K562 (cell line): ENCODE measurements around the gene PTPN18. TPM values are rescaled to one million over a fixed set of nuclear protein-coding genes. Genes with fewer than 3 reads are reported as not detected.
A peak's percentile ranks its signal among the peaks of the same experiment; 100 is the strongest.

Source experiments
- ARID1B ChIP-seq: fragments of 450-650 bp; IDR thresholded peaks from 2 replicates; pipeline ENCODE4 v1.6.1; 2016; ENCODE audit warnings: antibody characterized with exemption, mild to moderate bottlenecking, inconsistent platforms
- ARNT ChIP-seq, 2 experiments: fragments of 450-650 bp; IDR thresholded peaks; 2 replicates each; pipeline ENCODE4 v1.6.1; 2016; ENCODE audit warnings: mild to moderate bottlenecking in 1 of 2
- BHLHE40 ChIP-seq: IDR thresholded peaks from 2 replicates; pipeline ENCODE4 v1.6.1; 2011; ENCODE audit warnings: low read length, improper control_type of control experiment
- CBFA2T3 ChIP-seq: fragments of 450-650 bp; IDR thresholded peaks from 2 replicates; pipeline ENCODE4 v1.6.1; 2017
- CBX1 ChIP-seq: sonication (generic); IDR thresholded peaks from 2 replicates; pipeline ENCODE4 v1.6.1; 2016; ENCODE audit warnings: antibody characterized with exemption, low read depth, mild to moderate bottlenecking
- CEBPB ChIP-seq: fragments of 450-650 bp; IDR thresholded peaks from 2 replicates; pipeline ENCODE4 v1.6.1; 2016; ENCODE audit warnings: missing genetic modification characterization, missing compliant biosample characterization
- CEBPG ChIP-seq, 3 experiments: fragments of 200-800 bp in 1 of 3; sonication (Bioruptor generic) in 1 of 3; sonication (generic) in 1 of 3; formaldehyde crosslinking in 1 of 3; IDR thresholded peaks in 2 of 3; conservative IDR thresholded peaks in 1 of 3; 2 replicates each; pipeline versions ENCODE4 v1.6.1 to v1.8.0; 2016 to 2022; ENCODE audit warnings: missing compliant biosample characterization in 2 of 3, missing genetic modification characterization in 2 of 3, mild to moderate bottlenecking in 1 of 3, missing genetic modification reagents in 1 of 3
- CHD4 ChIP-seq: fragments of 200-600 bp; sonication (generic); IDR thresholded peaks from 3 replicates; pipeline ENCODE4 v1.6.1; 2012; ENCODE audit warnings: low read depth, mild to moderate bottlenecking, mixed read lengths, low read length, inconsistent platforms; ENCODE audit not compliant: insufficient read depth, insufficient replicate concordance, poor library complexity, severe bottlenecking
- CXXC5 ChIP-seq: fragments of 250-450 bp; sonication (Bioruptor Pico); IDR thresholded peaks from 2 replicates; pipeline ENCODE4 v1.8.0; 2022; ENCODE audit warnings: inconsistent platforms, mild to moderate bottlenecking, moderate library complexity
- DACH1 ChIP-seq: fragments of 450-650 bp; IDR thresholded peaks from 2 replicates; pipeline ENCODE4 v1.6.1; 2018; ENCODE audit not compliant: partially characterized antibody
- DIDO1 ChIP-seq: fragments of 450-650 bp; IDR thresholded peaks from 2 replicates; pipeline ENCODE4 v1.6.1; 2016; ENCODE audit warnings: low read depth, missing biosample characterization, missing genetic modification characterization
- ESRRB ChIP-seq: fragments of 250-450 bp; sonication (Bioruptor Pico); IDR thresholded peaks from 2 replicates; pipeline ENCODE4 v1.5.0; 2020; ENCODE audit warnings: mild to moderate bottlenecking, moderate library complexity, borderline replicate concordance
- JUN ChIP-seq, 2 experiments: sonication (generic) in 1 of 2; formaldehyde crosslinking in 1 of 2; IDR thresholded peaks; 2 replicates each; pipeline versions ENCODE4 v1.6.1 to v1.8.0; 2012 to 2022; ENCODE audit warnings: borderline replicate concordance in 2 of 2, mild to moderate bottlenecking in 2 of 2, improper control_type of control experiment in 1 of 2, low read depth in 1 of 2, low read length in 1 of 2, missing genetic modification reagents in 1 of 2
- PHF20 ChIP-seq: fragments of 450-650 bp; IDR thresholded peaks from 2 replicates; pipeline ENCODE4 v1.6.1; 2018; ENCODE audit not compliant: partially characterized antibody
- PTTG1 ChIP-seq: fragments of 450-650 bp; IDR thresholded peaks from 2 replicates; pipeline ENCODE4 v1.6.1; 2016; ENCODE audit warnings: low read depth, mild to moderate bottlenecking, missing genetic modification characterization, missing compliant biosample characterization
- RFX7 ChIP-seq: fragments of 250-450 bp; sonication (Bioruptor Pico); IDR thresholded peaks from 2 replicates; pipeline ENCODE4 v1.5.1; 2021; ENCODE audit warnings: mild to moderate bottlenecking
- SAFB2 ChIP-seq: fragments of 200-400 bp; formaldehyde crosslinking; IDR thresholded peaks from 2 replicates; pipeline ENCODE4 v1.6.1; 2018; ENCODE audit warnings: borderline replicate concordance, low read length, low read depth, moderate library complexity; ENCODE audit not compliant: severe bottlenecking
- SMAD1 ChIP-seq: fragments of 150-350 bp; IDR thresholded peaks from 2 replicates; pipeline ENCODE4 v1.6.1; 2014; ENCODE audit warnings: low read length, low read depth; ENCODE audit not compliant: partially characterized antibody
- SMARCC2 ChIP-seq: fragments of 450-650 bp; IDR thresholded peaks from 2 replicates; pipeline ENCODE4 v1.6.1; 2017; ENCODE audit warnings: antibody characterized with exemption, moderate library complexity, mild to moderate bottlenecking, low read depth
- TBL1XR1 ChIP-seq, 2 experiments: IDR thresholded peaks; 2 replicates each; pipeline ENCODE4 v1.6.1; 2012; ENCODE audit warnings: improper control_type of control experiment in 2 of 2, low read length in 2 of 2, mild to moderate bottlenecking in 1 of 2
- YBX1 ChIP-seq: fragments of 450-650 bp; IDR thresholded peaks from 2 replicates; pipeline ENCODE4 v1.7.1; 2016; ENCODE audit warnings: mild to moderate bottlenecking
- ZNF174 ChIP-seq: fragments of 250-450 bp; sonication (Bioruptor Pico); IDR thresholded peaks from 2 replicates; pipeline ENCODE4 v1.4.0; 2020; ENCODE audit warnings: mild to moderate bottlenecking
- ZNF311 ChIP-seq: fragments of 250-450 bp; sonication (Bioruptor Pico); IDR thresholded peaks from 2 replicates; pipeline ENCODE4 v1.4.0; 2020; ENCODE audit warnings: mild to moderate bottlenecking, moderate library complexity
- ZNF436 ChIP-seq: fragments of 250-450, 450-650 bp; sonication (Bioruptor Pico); formaldehyde crosslinking; IDR thresholded peaks from 2 replicates; pipeline ENCODE4 v1.7.0; 2020; ENCODE audit warnings: mild to moderate bottlenecking
- polyA plus RNA-seq, 8 experiments: library from polyadenylated mRNA; depleted of rRNA in 4 of 8; stranded (reverse) in 5 of 8; unstranded in 3 of 8; fragments of >200 nt; fragmentation: Nextera tagmentation in 2 of 8; fragmentation: Illumina TruSeq in 1 of 8; extraction: Ambion mirVana in 2 of 8; extraction: Trizol in 1 of 8; gene quantifications; 2 replicates each; pipeline versions ENCODE4 v1.2.1 to v1.2.3, GENCODE V29; 2011 to 2014; ENCODE audit warnings: inconsistent platforms in 1 of 8, missing spikeins in 1 of 8
- total RNA-seq, 7 experiments: library from RNA; depleted of rRNA in 6 of 7; stranded (reverse); fragments of >200 nt in 6 of 7; fragmentation: Illumina TruSeq in 2 of 7; extraction: Trizol in 2 of 7; gene quantifications; 2 replicates each; pipeline versions ENCODE4 v1.2.1 to v1.2.3, GENCODE V29; 2011 to 2021; ENCODE audit warnings: low replicate concordance in 1 of 7
- TF ChIP-seq, protein P1 (sequence below), 2 experiments: fragments of 450-650 bp in 1 of 2; IDR thresholded peaks; 2 replicates each; pipeline ENCODE4 v1.6.1; 2011 to 2017; ENCODE audit warnings: low read depth in 2 of 2, antibody characterized with exemption in 1 of 2, borderline replicate concordance in 1 of 2, low read length in 1 of 2, mild to moderate bottlenecking in 1 of 2, mixed read lengths in 1 of 2; ENCODE audit not compliant: control insufficient read depth in 1 of 2
- TF ChIP-seq, protein P2 (sequence below): fragments of 250-450 bp; sonication (Bioruptor Pico); IDR thresholded peaks from 2 replicates; pipeline ENCODE4 v1.8.0; 2021; ENCODE audit warnings: moderate library complexity, mild to moderate bottlenecking, inconsistent platforms

PTPN18 gene
- total and polyA plus RNA-seq, 9 of the 15 experiments (the other 6 are each of a cell fraction or from before 2014, with no cell fraction given), result 11.6 to 90.7 (median 49.6) TPM

DNA sequence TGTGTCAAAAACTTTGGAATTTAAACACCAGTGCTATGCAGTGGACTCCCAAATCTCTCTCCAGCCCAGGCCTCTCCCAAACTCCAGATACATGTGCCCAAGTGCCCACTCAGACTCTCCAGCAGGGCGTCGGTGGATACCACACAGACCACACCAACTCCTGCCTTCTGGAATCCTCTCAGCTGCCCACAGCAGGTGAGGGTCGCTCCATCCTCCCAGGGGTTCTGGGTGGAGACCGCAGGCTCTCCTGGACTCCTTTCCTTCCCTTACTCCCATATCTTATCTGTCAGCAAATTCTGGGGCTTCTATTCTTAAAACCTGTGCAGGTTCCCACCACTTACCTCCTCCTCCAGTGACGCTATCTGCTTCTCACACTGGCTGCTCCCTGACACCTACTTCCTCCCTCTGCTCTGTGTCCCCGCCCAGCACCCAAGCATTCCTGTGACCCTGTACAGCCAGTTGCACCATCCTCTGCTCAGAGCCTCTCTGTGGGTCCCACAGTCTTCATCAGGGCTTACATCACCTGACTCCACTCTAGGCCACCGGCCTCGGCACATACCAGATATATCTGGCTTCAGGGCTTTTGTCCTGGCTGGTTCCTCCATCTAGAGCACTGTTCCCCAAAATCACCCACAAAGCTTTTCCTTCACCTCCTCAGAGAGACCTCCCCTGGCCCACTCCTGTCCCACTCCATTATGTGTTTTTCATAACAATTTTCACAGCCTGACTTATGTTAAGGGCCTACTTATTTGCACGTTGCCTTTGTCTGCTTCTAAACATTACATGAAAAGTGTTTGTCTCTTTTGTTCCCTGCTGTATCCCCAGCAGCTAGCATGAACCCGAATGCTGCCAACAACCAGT is 15.7 kb upstream of the PTPN18 start (continued):
- TF ChIP-seq TBL1XR1 (IDR thresholded peaks at IDR 0.05; ENCODE audit: low read length in 2 of 2) (peak in 1 of 2 experiments; percentile 40; a peak in 1 of 4 replicates), CHD4 (no peak), RFX7 (no peak), PHF20 (no peak), PTTG1 (tag) (no peak), ARNT (IDR thresholded peaks at IDR 0.05) (no peak), ESRRB (no peak), DIDO1 (tag) (no peak), CXXC5 (CRISPR knock-in tag) (peak; percentile 57), YBX1 (no peak), DACH1 (no peak), ARID1B (peak; percentile 89), ZNF311 (CRISPR knock-in tag) (no peak), SMAD1 (no peak), ZNF436 (CRISPR knock-in tag) (no peak), JUN (IDR thresholded peaks at IDR 0.05; ENCODE audit: borderline replicate concordance, low read depth, low read length) (no peak), JUN (CRISPR knock-in tag; IDR thresholded peaks at IDR 0.05; ENCODE audit: borderline replicate concordance) (no peak), ZNF174 (no peak), CBFA2T3 (peak; percentile 91), SMARCC2 (peak; percentile 47; the same call in 1 of the 2 replicates), CEBPG (CRISPR knock-in tag; IDR thresholded peaks at IDR 0.05) (peak; percentile 95), CEBPG (tag; conservative IDR thresholded peaks at IDR 0.05 in 1 of 2, IDR thresholded peaks at IDR 0.05 in 1 of 2) (peak in 1 of 2 experiments; percentile 82; a peak in 2 of 4 replicates), CBX1 (no peak), SAFB2 (no peak), BHLHE40 (peak; percentile 29; the same call in 1 of the 2 replicates), CEBPB (tag) (peak; percentile 79)
- TF ChIP-seq, protein P1, sequence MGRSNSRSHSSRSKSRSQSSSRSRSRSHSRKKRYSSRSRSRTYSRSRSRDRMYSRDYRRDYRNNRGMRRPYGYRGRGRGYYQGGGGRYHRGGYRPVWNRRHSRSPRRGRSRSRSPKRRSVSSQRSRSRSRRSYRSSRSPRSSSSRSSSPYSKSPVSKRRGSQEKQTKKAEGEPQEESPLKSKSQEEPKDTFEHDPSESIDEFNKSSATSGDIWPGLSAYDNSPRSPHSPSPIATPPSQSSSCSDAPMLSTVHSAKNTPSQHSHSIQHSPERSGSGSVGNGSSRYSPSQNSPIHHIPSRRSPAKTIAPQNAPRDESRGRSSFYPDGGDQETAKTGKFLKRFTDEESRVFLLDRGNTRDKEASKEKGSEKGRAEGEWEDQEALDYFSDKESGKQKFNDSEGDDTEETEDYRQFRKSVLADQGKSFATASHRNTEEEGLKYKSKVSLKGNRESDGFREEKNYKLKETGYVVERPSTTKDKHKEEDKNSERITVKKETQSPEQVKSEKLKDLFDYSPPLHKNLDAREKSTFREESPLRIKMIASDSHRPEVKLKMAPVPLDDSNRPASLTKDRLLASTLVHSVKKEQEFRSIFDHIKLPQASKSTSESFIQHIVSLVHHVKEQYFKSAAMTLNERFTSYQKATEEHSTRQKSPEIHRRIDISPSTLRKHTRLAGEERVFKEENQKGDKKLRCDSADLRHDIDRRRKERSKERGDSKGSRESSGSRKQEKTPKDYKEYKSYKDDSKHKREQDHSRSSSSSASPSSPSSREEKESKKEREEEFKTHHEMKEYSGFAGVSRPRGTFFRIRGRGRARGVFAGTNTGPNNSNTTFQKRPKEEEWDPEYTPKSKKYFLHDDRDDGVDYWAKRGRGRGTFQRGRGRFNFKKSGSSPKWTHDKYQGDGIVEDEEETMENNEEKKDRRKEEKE (IDR thresholded peaks at IDR 0.05; ENCODE audit: borderline replicate concordance in 1 of 2, control insufficient read depth in 1 of 2, low read depth in 2 of 2, low read length in 1 of 2), result no peak
- TF ChIP-seq, protein P2, sequence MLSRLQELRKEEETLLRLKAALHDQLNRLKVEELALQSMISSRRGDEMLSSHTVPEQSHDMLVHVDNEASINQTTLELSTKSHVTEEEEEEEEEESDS (CRISPR knock-in tag), result no peak
